GM12891 (cell line): ENCODE measurements around the gene TOMM22.

Experiments used
- POLR2A ChIP-seq: IDR thresholded peaks from 2 replicates; pipeline ENCODE4 v1.6.1; 2011; ENCODE audit warnings: low read depth, low read length, control low read depth
- POLR2AphosphoS5 ChIP-seq: IDR thresholded peaks from 2 replicates; pipeline ENCODE4 v1.6.1; 2011; ENCODE audit warnings: low read depth, low read length, control low read depth
- SPI1 ChIP-seq: IDR thresholded peaks from 2 replicates; pipeline ENCODE4 v1.6.1; 2011; ENCODE audit warnings: low read depth, low read length, control low read depth
- TAF1 ChIP-seq: IDR thresholded peaks from 2 replicates; pipeline ENCODE4 v1.6.1; 2011; ENCODE audit warnings: low read depth, low read length, control low read depth

DNA sequence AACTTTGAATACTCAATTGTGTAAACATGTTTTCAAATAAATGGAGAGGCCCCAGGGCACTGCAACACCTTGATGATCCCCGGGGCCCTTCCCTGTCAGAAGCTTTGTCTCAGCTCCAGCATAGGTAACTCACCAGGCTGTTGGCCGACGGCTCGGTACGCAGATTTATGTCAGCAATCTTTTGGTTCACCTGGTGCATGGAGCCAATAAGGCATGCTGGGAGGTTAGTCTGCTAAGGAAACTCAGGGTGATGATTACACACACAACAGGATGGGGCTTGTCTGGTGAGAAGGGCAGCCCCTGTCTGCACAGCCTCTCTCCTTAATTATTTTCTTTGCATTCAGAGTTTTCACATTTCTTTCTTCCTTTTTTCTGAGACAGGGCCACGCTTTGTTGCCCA, 36.3 kb upstream of the TOMM22 start:
- TF ChIP-seq POLR2A: no peak
- no peak for TF ChIP-seq SPI1
- no peak for TF ChIP-seq TAF1
- TF ChIP-seq POLR2AphosphoS5: no peak
